K562 (cell line): Measurements from ENCODE around the gene COX20. TPM values are rescaled to one million over a fixed set of nuclear protein-coding genes. Genes with fewer than 3 reads are reported as not detected.

ENCODE experiments used
- ETS2 ChIP-seq: IDR thresholded peaks from 2 replicates; pipeline ENCODE4 v1.6.1; 2016; ENCODE audit warnings: borderline replicate concordance, missing genetic modification characterization, mild to moderate bottlenecking, moderate library complexity, missing compliant biosample characterization; ENCODE audit not compliant: poor library complexity, severe bottlenecking
- GTF2E2 ChIP-seq: fragments of 200-800 bp; sonication (Bioruptor generic); IDR thresholded peaks from 2 replicates; pipeline ENCODE4 v1.6.1; 2016; ENCODE audit warnings: missing genetic modification characterization, missing compliant biosample characterization
- HOXB6 ChIP-seq: fragments of 250-450 bp; sonication (Bioruptor Pico); IDR thresholded peaks from 2 replicates; pipeline ENCODE4 v1.5.1; 2022; ENCODE audit warnings: mild to moderate bottlenecking, borderline replicate concordance
- IRF2 ChIP-seq: sonication (generic); formaldehyde crosslinking; IDR thresholded peaks from 2 replicates; pipeline ENCODE4 v1.8.1; 2022; ENCODE audit warnings: mild to moderate bottlenecking, missing genetic modification reagents
- MEF2D ChIP-seq: conservative IDR thresholded peaks from 2 replicates; pipeline ENCODE4 v1.6.1; 2016; ENCODE audit warnings: low read depth, missing genetic modification characterization, missing compliant biosample characterization
- PHTF2 ChIP-seq: fragments of 250-450 bp; sonication (Bioruptor Pico); IDR thresholded peaks from 2 replicates; pipeline ENCODE4 v1.5.0; 2021; ENCODE audit warnings: mild to moderate bottlenecking
- RNF2 ChIP-seq: sonication (generic); IDR thresholded peaks from 2 replicates; pipeline ENCODE4 v1.6.1; 2016
- SIX5 ChIP-seq, 2 experiments: IDR thresholded peaks; 2 replicates each; pipeline ENCODE4 v1.6.1; 2011; ENCODE audit warnings: low read length in 2 of 2, borderline replicate concordance in 1 of 2, low read depth in 1 of 2, mild to moderate bottlenecking in 1 of 2, moderate library complexity in 1 of 2; ENCODE audit not compliant: insufficient read depth in 1 of 2
- TBP ChIP-seq: optimal IDR thresholded peaks from 2 replicates; pipeline ENCODE3; 2011; ENCODE audit warnings: low read depth, low read length, improper control_type of control experiment
- TEAD1 ChIP-seq, 2 experiments: fragments of 450-650 bp in 1 of 2; sonication (generic) in 1 of 2; formaldehyde crosslinking; IDR thresholded peaks; 2 replicates each; pipeline versions ENCODE4 v1.4.0 to v1.8.0; 2020 to 2022; ENCODE audit warnings: mild to moderate bottlenecking in 2 of 2, missing genetic modification reagents in 1 of 2
- polyA plus RNA-seq, 8 experiments: library from polyadenylated mRNA; depleted of rRNA in 4 of 8; stranded (reverse) in 5 of 8; unstranded in 3 of 8; fragments of >200 nt; fragmentation: Nextera tagmentation in 2 of 8; fragmentation: Illumina TruSeq in 1 of 8; extraction: Ambion mirVana in 2 of 8; extraction: Trizol in 1 of 8; gene quantifications; 2 replicates each; pipeline versions ENCODE4 v1.2.1 to v1.2.3, GENCODE V29; 2011 to 2014; ENCODE audit warnings: inconsistent platforms in 1 of 8, missing spikeins in 1 of 8
- total RNA-seq, 7 experiments: library from RNA; depleted of rRNA in 6 of 7; stranded (reverse); fragments of >200 nt in 6 of 7; fragmentation: Illumina TruSeq in 2 of 7; extraction: Trizol in 2 of 7; gene quantifications; 2 replicates each; pipeline versions ENCODE4 v1.2.1 to v1.2.3, GENCODE V29; 2011 to 2021; ENCODE audit warnings: low replicate concordance in 1 of 7
- TF ChIP-seq, protein P1 (sequence below): fragments of 200-800 bp; sonication (Bioruptor generic); IDR thresholded peaks from 2 replicates; pipeline ENCODE4 v1.6.1; 2017; ENCODE audit warnings: missing genetic modification characterization, missing compliant biosample characterization
- TF ChIP-seq, protein P2 (sequence below): fragments of 250-450 bp; sonication (Bioruptor Pico); IDR thresholded peaks from 2 replicates; pipeline ENCODE4 v1.4.0; 2020; ENCODE audit warnings: mild to moderate bottlenecking, moderate library complexity, borderline replicate concordance
- TF ChIP-seq, protein P3 (sequence below), 3 experiments: IDR thresholded peaks in 2 of 3; conservative IDR thresholded peaks in 1 of 3; 2 replicates each; pipeline ENCODE4 v1.5.1; 2011 to 2012; ENCODE audit warnings: low read length in 3 of 3, mild to moderate bottlenecking in 3 of 3, control low read depth in 2 of 3, improper control_type of control experiment in 1 of 3, inconsistent platforms in 1 of 3, low read depth in 1 of 3, mixed read lengths in 1 of 3, moderate library complexity in 1 of 3; ENCODE audit not compliant: insufficient read depth in 2 of 3
- TF ChIP-seq, protein P4 (sequence below): fragments of 450-650 bp; conservative IDR thresholded peaks from 2 replicates; pipeline ENCODE4 v1.6.1; 2016; ENCODE audit warnings: missing genetic modification characterization, low read depth, mild to moderate bottlenecking, missing compliant biosample characterization, moderate library complexity
- TF ChIP-seq, protein P5 (sequence below): IDR thresholded peaks from 2 replicates; pipeline ENCODE4 v1.6.1; 2014; ENCODE audit warnings: antibody characterized with exemption
- TF ChIP-seq, protein P6 (sequence below): fragments of 450-650 bp; IDR thresholded peaks from 2 replicates; pipeline ENCODE4 v1.6.1; 2016; ENCODE audit warnings: missing biosample characterization, missing genetic modification characterization

Gene COX20
- total and polyA plus RNA-seq, 9 of the 15 experiments (the other 6 are each of a cell fraction or from before 2014, with no cell fraction given), result 41.5 to 192 (median 84.3) TPM

DNA sequence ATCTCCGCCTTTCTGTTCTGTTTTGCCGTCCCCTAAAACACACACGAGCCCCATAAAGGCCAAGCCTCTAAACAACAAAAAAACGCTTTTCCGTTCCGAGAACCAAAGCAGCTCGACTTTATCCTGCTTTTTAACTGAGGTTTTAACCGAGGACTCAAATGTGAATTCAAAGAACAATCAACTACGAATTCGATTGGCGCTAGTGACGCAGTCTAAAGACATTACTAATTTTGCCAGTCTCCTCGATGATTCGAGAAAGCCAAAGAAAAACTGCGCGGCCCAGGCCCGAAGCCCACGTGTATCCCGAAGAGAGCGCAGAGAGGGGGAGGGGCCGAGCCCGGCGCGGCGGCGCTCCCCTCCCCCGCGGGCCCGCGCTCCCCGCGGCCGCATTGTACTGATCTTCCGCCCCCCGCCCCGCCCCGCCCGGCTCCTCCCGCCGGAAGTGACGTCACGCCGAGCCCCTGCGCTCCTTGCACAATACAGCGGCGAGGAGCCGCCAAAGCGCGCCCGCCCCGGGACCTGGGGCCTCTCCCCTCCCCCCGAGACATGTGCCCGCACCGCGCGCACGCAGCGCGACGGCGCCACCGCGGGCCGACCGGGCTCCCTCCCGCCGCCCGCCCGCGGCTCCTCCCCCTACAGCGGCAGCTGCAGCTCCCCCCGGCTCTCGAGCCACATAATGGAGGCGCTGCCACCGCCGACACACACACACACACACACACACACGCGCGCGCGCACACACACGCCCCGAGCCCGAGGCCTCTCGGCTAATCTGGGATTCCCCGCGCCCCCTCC is 27.4 kb downstream of the COX20 start (continued):
- TF ChIP-seq, protein P1, sequence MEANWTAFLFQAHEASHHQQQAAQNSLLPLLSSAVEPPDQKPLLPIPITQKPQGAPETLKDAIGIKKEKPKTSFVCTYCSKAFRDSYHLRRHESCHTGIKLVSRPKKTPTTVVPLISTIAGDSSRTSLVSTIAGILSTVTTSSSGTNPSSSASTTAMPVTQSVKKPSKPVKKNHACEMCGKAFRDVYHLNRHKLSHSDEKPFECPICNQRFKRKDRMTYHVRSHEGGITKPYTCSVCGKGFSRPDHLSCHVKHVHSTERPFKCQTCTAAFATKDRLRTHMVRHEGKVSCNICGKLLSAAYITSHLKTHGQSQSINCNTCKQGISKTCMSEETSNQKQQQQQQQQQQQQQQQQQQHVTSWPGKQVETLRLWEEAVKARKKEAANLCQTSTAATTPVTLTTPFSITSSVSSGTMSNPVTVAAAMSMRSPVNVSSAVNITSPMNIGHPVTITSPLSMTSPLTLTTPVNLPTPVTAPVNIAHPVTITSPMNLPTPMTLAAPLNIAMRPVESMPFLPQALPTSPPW (CRISPR knock-in tag), result peak; percentile 99
- TF ChIP-seq, protein P2, sequence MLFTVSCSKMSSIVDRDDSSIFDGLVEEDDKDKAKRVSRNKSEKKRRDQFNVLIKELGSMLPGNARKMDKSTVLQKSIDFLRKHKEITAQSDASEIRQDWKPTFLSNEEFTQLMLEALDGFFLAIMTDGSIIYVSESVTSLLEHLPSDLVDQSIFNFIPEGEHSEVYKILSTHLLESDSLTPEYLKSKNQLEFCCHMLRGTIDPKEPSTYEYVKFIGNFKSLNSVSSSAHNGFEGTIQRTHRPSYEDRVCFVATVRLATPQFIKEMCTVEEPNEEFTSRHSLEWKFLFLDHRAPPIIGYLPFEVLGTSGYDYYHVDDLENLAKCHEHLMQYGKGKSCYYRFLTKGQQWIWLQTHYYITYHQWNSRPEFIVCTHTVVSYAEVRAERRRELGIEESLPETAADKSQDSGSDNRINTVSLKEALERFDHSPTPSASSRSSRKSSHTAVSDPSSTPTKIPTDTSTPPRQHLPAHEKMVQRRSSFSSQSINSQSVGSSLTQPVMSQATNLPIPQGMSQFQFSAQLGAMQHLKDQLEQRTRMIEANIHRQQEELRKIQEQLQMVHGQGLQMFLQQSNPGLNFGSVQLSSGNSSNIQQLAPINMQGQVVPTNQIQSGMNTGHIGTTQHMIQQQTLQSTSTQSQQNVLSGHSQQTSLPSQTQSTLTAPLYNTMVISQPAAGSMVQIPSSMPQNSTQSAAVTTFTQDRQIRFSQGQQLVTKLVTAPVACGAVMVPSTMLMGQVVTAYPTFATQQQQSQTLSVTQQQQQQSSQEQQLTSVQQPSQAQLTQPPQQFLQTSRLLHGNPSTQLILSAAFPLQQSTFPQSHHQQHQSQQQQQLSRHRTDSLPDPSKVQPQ (CRISPR knock-in tag), result no peak
- TF ChIP-seq MEF2D (tag) (no peak), SIX5 (IDR thresholded peaks at IDR 0.05; ENCODE audit: borderline replicate concordance in 1 of 2, insufficient read depth in 1 of 2, low read depth in 1 of 2, low read length in 2 of 2) (no peak), HOXB6 (0 out of 2 replicates have a peak, but pooled peaks have one; percentile 59), GTF2E2 (tag) (no peak), TEAD1 (CRISPR knock-in tag; IDR thresholded peaks at IDR 0.05) (peak; percentile 4 to 27; a peak in 2 of 4 replicates), IRF2 (no peak), RNF2 (peak; percentile 81), TBP (peak; percentile 70), PHTF2 (CRISPR knock-in tag) (peak; percentile 48; the same call in 1 of the 2 replicates), ETS2 (no peak)
- TF ChIP-seq, protein P3, sequence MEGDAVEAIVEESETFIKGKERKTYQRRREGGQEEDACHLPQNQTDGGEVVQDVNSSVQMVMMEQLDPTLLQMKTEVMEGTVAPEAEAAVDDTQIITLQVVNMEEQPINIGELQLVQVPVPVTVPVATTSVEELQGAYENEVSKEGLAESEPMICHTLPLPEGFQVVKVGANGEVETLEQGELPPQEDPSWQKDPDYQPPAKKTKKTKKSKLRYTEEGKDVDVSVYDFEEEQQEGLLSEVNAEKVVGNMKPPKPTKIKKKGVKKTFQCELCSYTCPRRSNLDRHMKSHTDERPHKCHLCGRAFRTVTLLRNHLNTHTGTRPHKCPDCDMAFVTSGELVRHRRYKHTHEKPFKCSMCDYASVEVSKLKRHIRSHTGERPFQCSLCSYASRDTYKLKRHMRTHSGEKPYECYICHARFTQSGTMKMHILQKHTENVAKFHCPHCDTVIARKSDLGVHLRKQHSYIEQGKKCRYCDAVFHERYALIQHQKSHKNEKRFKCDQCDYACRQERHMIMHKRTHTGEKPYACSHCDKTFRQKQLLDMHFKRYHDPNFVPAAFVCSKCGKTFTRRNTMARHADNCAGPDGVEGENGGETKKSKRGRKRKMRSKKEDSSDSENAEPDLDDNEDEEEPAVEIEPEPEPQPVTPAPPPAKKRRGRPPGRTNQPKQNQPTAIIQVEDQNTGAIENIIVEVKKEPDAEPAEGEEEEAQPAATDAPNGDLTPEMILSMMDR (IDR thresholded peaks at IDR 0.05 in 2 of 3, conservative IDR thresholded peaks at IDR 0.05 in 1 of 3; ENCODE audit: insufficient read depth in 2 of 3, low read depth in 1 of 3, low read length in 3 of 3), result peak in 2 of 3 experiments; percentile 5 to 31; a peak in 2 of 6 replicates
- TF ChIP-seq, protein P4, sequence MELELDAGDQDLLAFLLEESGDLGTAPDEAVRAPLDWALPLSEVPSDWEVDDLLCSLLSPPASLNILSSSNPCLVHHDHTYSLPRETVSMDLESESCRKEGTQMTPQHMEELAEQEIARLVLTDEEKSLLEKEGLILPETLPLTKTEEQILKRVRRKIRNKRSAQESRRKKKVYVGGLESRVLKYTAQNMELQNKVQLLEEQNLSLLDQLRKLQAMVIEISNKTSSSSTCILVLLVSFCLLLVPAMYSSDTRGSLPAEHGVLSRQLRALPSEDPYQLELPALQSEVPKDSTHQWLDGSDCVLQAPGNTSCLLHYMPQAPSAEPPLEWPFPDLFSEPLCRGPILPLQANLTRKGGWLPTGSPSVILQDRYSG (tag), result no peak
- TF ChIP-seq, protein P5, sequence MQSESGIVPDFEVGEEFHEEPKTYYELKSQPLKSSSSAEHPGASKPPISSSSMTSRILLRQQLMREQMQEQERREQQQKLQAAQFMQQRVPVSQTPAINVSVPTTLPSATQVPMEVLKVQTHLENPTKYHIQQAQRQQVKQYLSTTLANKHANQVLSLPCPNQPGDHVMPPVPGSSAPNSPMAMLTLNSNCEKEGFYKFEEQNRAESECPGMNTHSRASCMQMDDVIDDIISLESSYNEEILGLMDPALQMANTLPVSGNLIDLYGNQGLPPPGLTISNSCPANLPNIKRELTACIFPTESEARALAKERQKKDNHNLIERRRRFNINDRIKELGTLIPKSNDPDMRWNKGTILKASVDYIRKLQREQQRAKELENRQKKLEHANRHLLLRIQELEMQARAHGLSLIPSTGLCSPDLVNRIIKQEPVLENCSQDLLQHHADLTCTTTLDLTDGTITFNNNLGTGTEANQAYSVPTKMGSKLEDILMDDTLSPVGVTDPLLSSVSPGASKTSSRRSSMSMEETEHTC, result peak; percentile 65; the same call in 1 of the 2 replicates
- TF ChIP-seq, protein P6, sequence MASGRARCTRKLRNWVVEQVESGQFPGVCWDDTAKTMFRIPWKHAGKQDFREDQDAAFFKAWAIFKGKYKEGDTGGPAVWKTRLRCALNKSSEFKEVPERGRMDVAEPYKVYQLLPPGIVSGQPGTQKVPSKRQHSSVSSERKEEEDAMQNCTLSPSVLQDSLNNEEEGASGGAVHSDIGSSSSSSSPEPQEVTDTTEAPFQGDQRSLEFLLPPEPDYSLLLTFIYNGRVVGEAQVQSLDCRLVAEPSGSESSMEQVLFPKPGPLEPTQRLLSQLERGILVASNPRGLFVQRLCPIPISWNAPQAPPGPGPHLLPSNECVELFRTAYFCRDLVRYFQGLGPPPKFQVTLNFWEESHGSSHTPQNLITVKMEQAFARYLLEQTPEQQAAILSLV (tag), result no peak
